SK-N-SH treated with all-trans-retinoic acid at 6 μM for 48 hours (cell line): ENCODE data around the gene CACNG1.
"Not testable (repeated sequence)": the region's sequence is repeated elsewhere in the genome, so short reads cannot be mapped to it uniquely, and the experiment has no call there.

Experiments used
- ATAC-seq: fragments of 200-7000 bp; cut with Tn5 transposase; 3 replicates; pipeline ENCODE4 v1.9.1; 2020; ENCODE audit warnings: mild to moderate bottlenecking, moderate library complexity
- ARNTL ChIP-seq: fragments of 450-650 bp; formaldehyde crosslinking; IDR thresholded peaks from 2 replicates; pipeline ENCODE4 v1.5.0; 2020; ENCODE audit warnings: low read depth, mild to moderate bottlenecking, moderate library complexity, borderline replicate concordance
- BACH2 ChIP-seq: fragments of 250-450 bp; sonication (Bioruptor Pico); IDR thresholded peaks from 2 replicates; pipeline ENCODE4 v1.9.0; 2021; ENCODE audit warnings: mild to moderate bottlenecking, borderline replicate concordance
- CSDC2 ChIP-seq: fragments of 250-450 bp; sonication (Bioruptor Pico); IDR thresholded peaks from 2 replicates; pipeline ENCODE4 v1.5.0; 2020; ENCODE audit warnings: mild to moderate bottlenecking, moderate library complexity
- GLIS3 ChIP-seq: fragments of 250-450 bp; sonication (Bioruptor Pico); IDR thresholded peaks from 2 replicates; pipeline ENCODE4 v1.5.0; 2020; ENCODE audit warnings: mild to moderate bottlenecking, moderate library complexity
- POU6F1 ChIP-seq: fragments of 250-450 bp; sonication (Bioruptor Pico); IDR thresholded peaks from 2 replicates; pipeline ENCODE4 v1.8.0; 2021; ENCODE audit warnings: low read depth, mild to moderate bottlenecking, moderate library complexity, borderline replicate concordance
- PPARA ChIP-seq: fragments of 250-450 bp; sonication (Bioruptor Pico); IDR thresholded peaks from 2 replicates; pipeline ENCODE4 v1.5.0; 2020; ENCODE audit warnings: mild to moderate bottlenecking, borderline replicate concordance
- TOX ChIP-seq: fragments of 250-450 bp; sonication (Bioruptor Pico); IDR thresholded peaks from 2 replicates; pipeline ENCODE4 v1.8.0; 2021; ENCODE audit warnings: mild to moderate bottlenecking, moderate library complexity, borderline replicate concordance
- ZFP3 ChIP-seq: fragments of 250-450 bp; sonication (Bioruptor Pico); IDR thresholded peaks from 2 replicates; pipeline ENCODE4 v1.5.0; 2020; ENCODE audit warnings: mild to moderate bottlenecking, moderate library complexity
- ZNF565 ChIP-seq: fragments of 450-650 bp; formaldehyde crosslinking; conservative IDR thresholded peaks from 2 replicates; pipeline ENCODE4 v1.5.0; 2020; ENCODE audit warnings: low read depth, mild to moderate bottlenecking, moderate library complexity
- ZNF70 ChIP-seq: fragments of 450-650 bp; formaldehyde crosslinking; IDR thresholded peaks from 2 replicates; pipeline ENCODE4 v1.5.0; 2020; ENCODE audit warnings: mild to moderate bottlenecking, moderate library complexity
- ZNF8 ChIP-seq: fragments of 450-650 bp; formaldehyde crosslinking; IDR thresholded peaks from 2 replicates; pipeline ENCODE4 v1.5.0; 2020; ENCODE audit warnings: mild to moderate bottlenecking, moderate library complexity
- TF ChIP-seq, protein P1 (sequence below): fragments of 250-450 bp; sonication (Bioruptor Pico); IDR thresholded peaks from 2 replicates; pipeline ENCODE4 v1.5.0; 2020; ENCODE audit warnings: mild to moderate bottlenecking, moderate library complexity
- TF ChIP-seq, protein P2 (sequence below): fragments of 250-450 bp; sonication (Bioruptor Pico); IDR thresholded peaks from 2 replicates; pipeline ENCODE4 v1.8.0; 2020; ENCODE audit warnings: mild to moderate bottlenecking, moderate library complexity, borderline replicate concordance
- TF ChIP-seq, protein P3 (sequence below): fragments of 250-450 bp; sonication (Bioruptor Pico); IDR thresholded peaks from 2 replicates; pipeline ENCODE4 v1.5.1; 2021; ENCODE audit warnings: mild to moderate bottlenecking, moderate library complexity
- TF ChIP-seq, protein P4 (sequence below): fragments of 250-450 bp; sonication (Bioruptor Pico); IDR thresholded peaks from 2 replicates; pipeline ENCODE4 v1.5.1; 2020; ENCODE audit warnings: low read depth, mild to moderate bottlenecking, moderate library complexity

The CACNG1 gene

DNA sequence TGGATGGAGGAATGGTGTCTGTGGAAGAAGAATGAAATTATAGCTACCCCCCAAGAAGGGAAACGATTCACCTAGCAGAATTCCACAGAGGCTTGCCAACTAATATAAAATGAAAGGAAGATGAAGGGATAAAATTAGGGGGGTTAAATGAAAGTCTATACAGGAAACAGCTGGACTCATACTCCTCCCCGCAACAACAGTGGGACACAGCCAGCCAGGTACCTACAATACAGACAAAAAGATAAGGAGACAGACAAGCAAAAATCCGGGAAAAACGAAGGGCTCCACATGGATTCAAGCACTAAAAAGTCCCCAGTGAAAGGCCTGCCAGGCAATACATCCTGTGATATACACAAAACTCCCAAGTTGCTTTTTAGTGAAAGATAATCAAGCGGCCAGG is 47.9 kb downstream of the CACNG1 start:
- no peak for ATAC-seq
- TF ChIP-seq ARNTL, result no peak
- TF ChIP-seq, protein P1, sequence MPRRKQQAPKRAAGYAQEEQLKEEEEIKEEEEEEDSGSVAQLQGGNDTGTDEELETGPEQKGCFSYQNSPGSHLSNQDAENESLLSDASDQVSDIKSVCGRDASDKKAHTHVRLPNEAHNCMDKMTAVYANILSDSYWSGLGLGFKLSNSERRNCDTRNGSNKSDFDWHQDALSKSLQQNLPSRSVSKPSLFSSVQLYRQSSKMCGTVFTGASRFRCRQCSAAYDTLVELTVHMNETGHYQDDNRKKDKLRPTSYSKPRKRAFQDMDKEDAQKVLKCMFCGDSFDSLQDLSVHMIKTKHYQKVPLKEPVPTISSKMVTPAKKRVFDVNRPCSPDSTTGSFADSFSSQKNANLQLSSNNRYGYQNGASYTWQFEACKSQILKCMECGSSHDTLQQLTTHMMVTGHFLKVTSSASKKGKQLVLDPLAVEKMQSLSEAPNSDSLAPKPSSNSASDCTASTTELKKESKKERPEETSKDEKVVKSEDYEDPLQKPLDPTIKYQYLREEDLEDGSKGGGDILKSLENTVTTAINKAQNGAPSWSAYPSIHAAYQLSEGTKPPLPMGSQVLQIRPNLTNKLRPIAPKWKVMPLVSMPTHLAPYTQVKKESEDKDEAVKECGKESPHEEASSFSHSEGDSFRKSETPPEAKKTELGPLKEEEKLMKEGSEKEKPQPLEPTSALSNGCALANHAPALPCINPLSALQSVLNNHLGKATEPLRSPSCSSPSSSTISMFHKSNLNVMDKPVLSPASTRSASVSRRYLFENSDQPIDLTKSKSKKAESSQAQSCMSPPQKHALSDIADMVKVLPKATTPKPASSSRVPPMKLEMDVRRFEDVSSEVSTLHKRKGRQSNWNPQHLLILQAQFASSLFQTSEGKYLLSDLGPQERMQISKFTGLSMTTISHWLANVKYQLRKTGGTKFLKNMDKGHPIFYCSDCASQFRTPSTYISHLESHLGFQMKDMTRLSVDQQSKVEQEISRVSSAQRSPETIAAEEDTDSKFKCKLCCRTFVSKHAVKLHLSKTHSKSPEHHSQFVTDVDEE (CRISPR knock-in tag), result no peak

GRCh38 chr17:67092710-67093109 is 48.4 kb downstream of the CACNG1 start:
- not testable (repeated sequence) for ATAC-seq

GRCh38 chr17:67093348-67093747 is 49.0 kb downstream of the CACNG1 start:
- no peak for ATAC-seq
- TF ChIP-seq, protein P2, sequence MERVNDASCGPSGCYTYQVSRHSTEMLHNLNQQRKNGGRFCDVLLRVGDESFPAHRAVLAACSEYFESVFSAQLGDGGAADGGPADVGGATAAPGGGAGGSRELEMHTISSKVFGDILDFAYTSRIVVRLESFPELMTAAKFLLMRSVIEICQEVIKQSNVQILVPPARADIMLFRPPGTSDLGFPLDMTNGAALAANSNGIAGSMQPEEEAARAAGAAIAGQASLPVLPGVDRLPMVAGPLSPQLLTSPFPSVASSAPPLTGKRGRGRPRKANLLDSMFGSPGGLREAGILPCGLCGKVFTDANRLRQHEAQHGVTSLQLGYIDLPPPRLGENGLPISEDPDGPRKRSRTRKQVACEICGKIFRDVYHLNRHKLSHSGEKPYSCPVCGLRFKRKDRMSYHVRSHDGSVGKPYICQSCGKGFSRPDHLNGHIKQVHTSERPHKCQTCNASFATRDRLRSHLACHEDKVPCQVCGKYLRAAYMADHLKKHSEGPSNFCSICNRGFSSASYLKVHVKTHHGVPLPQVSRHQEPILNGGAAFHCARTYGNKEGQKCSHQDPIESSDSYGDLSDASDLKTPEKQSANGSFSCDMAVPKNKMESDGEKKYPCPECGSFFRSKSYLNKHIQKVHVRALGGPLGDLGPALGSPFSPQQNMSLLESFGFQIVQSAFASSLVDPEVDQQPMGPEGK, result no peak
- TF ChIP-seq, protein P3, sequence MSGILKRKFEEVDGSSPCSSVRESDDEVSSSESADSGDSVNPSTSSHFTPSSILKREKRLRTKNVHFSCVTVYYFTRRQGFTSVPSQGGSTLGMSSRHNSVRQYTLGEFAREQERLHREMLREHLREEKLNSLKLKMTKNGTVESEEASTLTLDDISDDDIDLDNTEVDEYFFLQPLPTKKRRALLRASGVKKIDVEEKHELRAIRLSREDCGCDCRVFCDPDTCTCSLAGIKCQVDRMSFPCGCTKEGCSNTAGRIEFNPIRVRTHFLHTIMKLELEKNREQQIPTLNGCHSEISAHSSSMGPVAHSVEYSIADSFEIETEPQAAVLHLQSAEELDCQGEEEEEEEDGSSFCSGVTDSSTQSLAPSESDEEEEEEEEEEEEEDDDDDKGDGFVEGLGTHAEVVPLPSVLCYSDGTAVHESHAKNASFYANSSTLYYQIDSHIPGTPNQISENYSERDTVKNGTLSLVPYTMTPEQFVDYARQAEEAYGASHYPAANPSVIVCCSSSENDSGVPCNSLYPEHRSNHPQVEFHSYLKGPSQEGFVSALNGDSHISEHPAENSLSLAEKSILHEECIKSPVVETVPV (CRISPR knock-in tag), result no peak
- TF ChIP-seq CSDC2 (CRISPR knock-in tag) (no peak), ZNF8 (CRISPR knock-in tag) (no peak), PPARA (CRISPR knock-in tag) (no peak), TOX (CRISPR knock-in tag) (no peak), ZNF565 (no peak), POU6F1 (no peak), GLIS3 (no peak), BACH2 (CRISPR knock-in tag) (no peak)
- TF ChIP-seq, protein P1 (CRISPR knock-in tag), result no peak
- TF ChIP-seq, protein P4, sequence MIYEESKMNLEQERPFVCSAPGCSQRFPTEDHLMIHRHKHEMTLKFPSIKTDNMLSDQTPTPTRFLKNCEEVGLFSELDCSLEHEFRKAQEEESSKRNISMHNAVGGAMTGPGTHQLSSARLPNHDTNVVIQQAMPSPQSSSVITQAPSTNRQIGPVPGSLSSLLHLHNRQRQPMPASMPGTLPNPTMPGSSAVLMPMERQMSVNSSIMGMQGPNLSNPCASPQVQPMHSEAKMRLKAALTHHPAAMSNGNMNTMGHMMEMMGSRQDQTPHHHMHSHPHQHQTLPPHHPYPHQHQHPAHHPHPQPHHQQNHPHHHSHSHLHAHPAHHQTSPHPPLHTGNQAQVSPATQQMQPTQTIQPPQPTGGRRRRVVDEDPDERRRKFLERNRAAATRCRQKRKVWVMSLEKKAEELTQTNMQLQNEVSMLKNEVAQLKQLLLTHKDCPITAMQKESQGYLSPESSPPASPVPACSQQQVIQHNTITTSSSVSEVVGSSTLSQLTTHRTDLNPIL, result no peak

- not testable (repeated sequence) for ATAC-seq
Measured at GRCh38 chr17:67095291-67095690, 50.9 kb downstream of the CACNG1 start.

DNA sequence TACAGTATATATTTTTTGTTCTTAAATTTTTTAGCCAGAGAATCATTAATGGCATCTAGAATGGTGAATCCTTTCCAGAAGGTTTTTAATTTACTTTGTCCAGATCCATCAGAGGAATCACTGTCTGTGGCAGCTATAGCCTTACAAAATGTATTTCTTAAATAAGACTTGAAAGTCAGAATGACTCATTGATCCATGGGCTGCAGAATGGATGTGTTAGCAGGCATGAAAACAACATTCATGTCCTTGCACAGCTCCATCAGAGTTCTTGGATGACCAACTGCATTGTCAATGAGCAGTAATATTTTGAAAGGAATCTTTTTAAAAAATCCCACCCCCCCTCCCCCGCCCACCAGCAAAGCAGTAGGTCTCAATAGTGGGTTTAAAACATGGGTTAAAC is 51.4 kb downstream of the CACNG1 start:
- ATAC-seq, result no peak
- no peak for TF ChIP-seq ZFP3 (CRISPR knock-in tag)
- TF ChIP-seq, protein P3 (CRISPR knock-in tag), result no peak
- TF ChIP-seq ARNTL, result no peak
- TF ChIP-seq, protein P1 (CRISPR knock-in tag), result no peak
- no peak for TF ChIP-seq ZNF565
- TF ChIP-seq ZNF70 (CRISPR knock-in tag), result no peak
- no peak for TF ChIP-seq POU6F1
